Tibial artery (tissue), 4 donors: Measurements from ENCODE around the gene EFNA1.

ENCODE experiments used
- DNase-seq, 2 donors: peaks; one replicate each; pipeline ENCODE4 v3.0.0-alpha.2; 2019
- H3K27ac ChIP-seq, 2 donors: fragments of 200-600 bp; sonication (generic) in 1 of 2; 1 replicate in 1 of 2; 2 replicates in 1 of 2; pipeline ENCODE4 v1.5.1; 2018 to 2019; ENCODE audit warnings: mild to moderate bottlenecking in 1 of 2
- H3K27me3 ChIP-seq, 2 donors: fragments of 200-600 bp; sonication (generic) in 1 of 2; one replicate each; pipeline versions ENCODE4 v1.5.1 to v1.6.0; 2016 to 2019
- H3K36me3 ChIP-seq, 3 donors: fragments of 200-600 bp; sonication (generic) in 2 of 3; one replicate each; pipeline ENCODE4 v1.5.1; 2016 to 2019; ENCODE audit warnings: mild to moderate bottlenecking in 2 of 3
- H3K4me1 ChIP-seq, 4 donors: fragments of 200-600 bp; sonication (generic) in 2 of 4; 1 replicate in 3 of 4; 2 replicates in 1 of 4; pipeline ENCODE4 v1.5.1; 2016 to 2019
- H3K4me3 ChIP-seq, 2 donors: fragments of 200-600 bp; sonication (generic) in 1 of 2; 1 replicate in 1 of 2; 2 replicates in 1 of 2; pipeline ENCODE4 v1.5.1; 2018 to 2019; ENCODE audit warnings: mild to moderate bottlenecking in 2 of 2
- H3K9me3 ChIP-seq, 3 donors: fragments of 200-600 bp; sonication (generic) in 1 of 3; one replicate each; pipeline ENCODE4 v1.5.1; 2016 to 2019
- CTCF ChIP-seq, 2 experiments: fragments of 200-600 bp in 1 of 2; fragments of 450-650 bp in 1 of 2; IDR thresholded peaks; one replicate each; pipeline ENCODE4 v1.5.1; 2017 to 2019; ENCODE audit warnings: antibody characterized with exemption in 2 of 2, mild to moderate bottlenecking in 1 of 2, moderate library complexity in 1 of 2
- intact Hi-C: fragments of 100-400 bp; cut with DNase I; formaldehyde crosslinking; loops from one replicate; pipeline ENCODE4 v1.15.0; 2023; ENCODE audit warnings: low total_unique reads

Gene EFNA1

GRCh38 chr1:155094622-155094948, 33.1 kb upstream of the EFNA1 start:
- intact Hi-C loops = loop anchor here (5.0 kb wide), 1 partner anchor 33 kb away; the partner anchor contains the start of gene EFNA1
- peaks cover 0 to 11% of the 10 kb centered on the region in 2 donors for H3K27me3 ChIP-seq
- peak overlapping the region in 1 of 2 donors; percentile 21 for H3K27ac ChIP-seq

GRCh38 chr1:155099331-155099730, 28.3 kb upstream of the EFNA1 start:
- DNase-seq = no peak
- peaks cover 0 to 9% of the 10 kb centered on the region in 2 donors for H3K27me3 ChIP-seq
- no peak for TF ChIP-seq CTCF (IDR thresholded peaks at IDR 0.05)
- H3K27ac ChIP-seq = no peak overlapping the region
- H3K4me1 ChIP-seq = peaks cover 0 to 5% (median 3%) of the 10 kb centered on the region in 4 donors
- intact Hi-C loops = no loop called here
- no peaks in the 10 kb centered on the region for H3K9me3 ChIP-seq
- no peaks in the 10 kb centered on the region for H3K36me3 ChIP-seq
- no peak overlapping the region for H3K4me3 ChIP-seq

More at GRCh38 chr1:155094622-155094948, 33.1 kb upstream of the EFNA1 start:
- Histone ChIP-seq H3K4me3 (no peak overlapping the region), H3K36me3 (no peaks in the 10 kb centered on the region), H3K4me1 (peaks cover 0 to 22% (median 14%) of the 10 kb centered on the region in 4 donors), H3K9me3 (no peaks in the 10 kb centered on the region)
- DNase-seq = no peak
- no peak for TF ChIP-seq CTCF (IDR thresholded peaks at IDR 0.05)

- Histone ChIP-seq H3K4me1 (no peaks in the 10 kb centered on the region), H3K27me3 (peaks cover 0 to 12% of the 10 kb centered on the region in 2 donors), H3K36me3 (no peaks in the 10 kb centered on the region), H3K4me3 (no peak overlapping the region), H3K9me3 (no peaks in the 10 kb centered on the region), H3K27ac (no peak overlapping the region)
- no peak for TF ChIP-seq CTCF (IDR thresholded peaks at IDR 0.05)
- DNase-seq = no peak
- intact Hi-C loops = no loop called here
These were observed 24.4 kb upstream of the EFNA1 start for GRCh38 chr1:155103325-155103724.

- Histone ChIP-seq H3K4me3 (no peak overlapping the region), H3K27me3 (peaks cover 0 to 7% of the 10 kb centered on the region in 2 donors), H3K4me1 (no peaks in the 10 kb centered on the region), H3K27ac (no peak overlapping the region), H3K9me3 (no peaks in the 10 kb centered on the region), H3K36me3 (no peaks in the 10 kb centered on the region)
- intact Hi-C loops = no loop called here
- DNase-seq = no peak
- no peak for TF ChIP-seq CTCF (IDR thresholded peaks at IDR 0.05)
These were observed 22.8 kb upstream of the EFNA1 start for GRCh38 chr1:155104605-155105534.

- H3K27me3 ChIP-seq = peaks cover 0 to 7% of the 10 kb centered on the region in 2 donors
- peak in 1 of 2 donors; percentile 51 for DNase-seq
- no peaks in the 10 kb centered on the region for H3K36me3 ChIP-seq
- no peak for TF ChIP-seq CTCF (IDR thresholded peaks at IDR 0.05)
- no peak overlapping the region for H3K27ac ChIP-seq
- H3K4me1 ChIP-seq = no peaks in the 10 kb centered on the region
- intact Hi-C loops = no loop called here
- H3K9me3 ChIP-seq = no peaks in the 10 kb centered on the region
- no peak overlapping the region for H3K4me3 ChIP-seq
These were observed 22.1 kb upstream of the EFNA1 start for GRCh38 chr1:155105604-155106011.
